Measurements from ENCODE around the gene PLXNA4.

DNA sequence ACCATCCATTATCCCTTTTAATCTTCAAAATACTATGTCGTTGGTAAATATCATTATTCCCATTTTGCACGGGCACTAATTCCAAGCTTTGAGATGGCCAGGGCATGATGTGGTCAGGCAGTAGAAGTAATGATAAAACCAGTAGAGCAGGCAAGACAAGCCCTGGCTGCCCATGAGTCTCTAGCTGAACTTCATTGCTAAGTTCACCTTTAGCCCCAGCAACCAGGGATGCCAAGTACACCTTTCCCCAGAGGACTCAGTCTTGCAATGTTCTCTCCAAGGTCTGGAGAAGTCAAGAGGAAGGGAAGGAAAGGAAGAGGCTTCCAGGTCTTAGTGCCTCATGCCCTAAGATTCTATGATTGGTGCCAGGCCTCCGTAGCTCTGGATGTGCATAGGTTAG lies 203.2 kb downstream of the PLXNA4 start:
- TF ChIP-seq POLR2A (IDR thresholded peaks at IDR 0.05) (no peak), POLR2AphosphoS5 (IDR thresholded peaks at IDR 0.05) (no peak)
- TF ChIP-seq, protein P1, sequence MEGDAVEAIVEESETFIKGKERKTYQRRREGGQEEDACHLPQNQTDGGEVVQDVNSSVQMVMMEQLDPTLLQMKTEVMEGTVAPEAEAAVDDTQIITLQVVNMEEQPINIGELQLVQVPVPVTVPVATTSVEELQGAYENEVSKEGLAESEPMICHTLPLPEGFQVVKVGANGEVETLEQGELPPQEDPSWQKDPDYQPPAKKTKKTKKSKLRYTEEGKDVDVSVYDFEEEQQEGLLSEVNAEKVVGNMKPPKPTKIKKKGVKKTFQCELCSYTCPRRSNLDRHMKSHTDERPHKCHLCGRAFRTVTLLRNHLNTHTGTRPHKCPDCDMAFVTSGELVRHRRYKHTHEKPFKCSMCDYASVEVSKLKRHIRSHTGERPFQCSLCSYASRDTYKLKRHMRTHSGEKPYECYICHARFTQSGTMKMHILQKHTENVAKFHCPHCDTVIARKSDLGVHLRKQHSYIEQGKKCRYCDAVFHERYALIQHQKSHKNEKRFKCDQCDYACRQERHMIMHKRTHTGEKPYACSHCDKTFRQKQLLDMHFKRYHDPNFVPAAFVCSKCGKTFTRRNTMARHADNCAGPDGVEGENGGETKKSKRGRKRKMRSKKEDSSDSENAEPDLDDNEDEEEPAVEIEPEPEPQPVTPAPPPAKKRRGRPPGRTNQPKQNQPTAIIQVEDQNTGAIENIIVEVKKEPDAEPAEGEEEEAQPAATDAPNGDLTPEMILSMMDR (IDR thresholded peaks at IDR 0.05 in 8 of 11, conservative IDR thresholded peaks at IDR 0.05 in 3 of 11), result no peak
